SK-N-SH (cell line): Measurements from ENCODE around the gene AFF1. TPM values are rescaled to one million over a fixed set of nuclear protein-coding genes. Genes with fewer than 3 reads are reported as not detected.
A peak's percentile ranks its signal among the peaks of the same experiment; 100 is the strongest.

ENCODE experiments used
- CTCF ChIA-PET: fragments of 300-600, 350-600 bp; formaldehyde crosslinking; extraction: SDS; loops from one replicate; lab custom pipeline; 2021; lab: Yijun Ruan, JAX
- POLR2A ChIA-PET: fragments of 350-600 bp; sonication (Branson Sonifier 250); formaldehyde crosslinking; extraction: SDS; loops from one replicate; lab custom pipeline; 2020; ENCODE audit warnings: antibody characterized with exemption, inconsistent platforms; lab: Yijun Ruan, JAX
- DNase-seq: peaks from one replicate; pipeline ENCODE4 v3.0.0; 2012
- H2AFZ ChIP-seq: fragments of 200-600 bp; sonication (generic); 2 replicates; pipeline ENCODE4 v1.8.1; 2016; ENCODE audit warnings: antibody characterized with exemption, mild to moderate bottlenecking, low read depth
- H3F3A ChIP-seq: fragments of 200-600 bp; sonication (generic); replicated peaks from 2 replicates; pipeline ENCODE3; 2016; ENCODE audit warnings: antibody characterized with exemption, mild to moderate bottlenecking; ENCODE audit not compliant: insufficient read depth
- H3K27ac ChIP-seq, 2 experiments: fragments of 200-500 bp in 1 of 2; fragments of 200-600 bp in 1 of 2; sonication (Bioruptor generic) in 1 of 2; sonication (generic), shearing (Covaris generic) in 1 of 2; 2 replicates each; pipeline versions ENCODE4 v1.5.1 to v1.6.1; 2014 to 2016; ENCODE audit warnings: low read depth in 2 of 2, inconsistent platforms in 1 of 2, low read length in 1 of 2, mild to moderate bottlenecking in 1 of 2, mixed read lengths in 1 of 2
- H3K27me3 ChIP-seq: fragments of 200-600 bp; sonication (generic), shearing (Covaris generic); 2 replicates; pipeline ENCODE4 v1.6.1; 2016; ENCODE audit warnings: mixed run types; ENCODE audit not compliant: insufficient read depth
- H3K36me3 ChIP-seq, 2 experiments: fragments of 200-500 bp in 1 of 2; fragments of 200-600 bp in 1 of 2; sonication (Bioruptor generic) in 1 of 2; sonication (generic) in 1 of 2; replicated peaks in 1 of 2; 2 replicates each; pipeline versions ENCODE3 to v1.5.1; 2014 to 2016; ENCODE audit warnings: low read length in 1 of 2, mild to moderate bottlenecking in 1 of 2; ENCODE audit not compliant: insufficient read depth in 2 of 2, control insufficient read depth in 1 of 2
- H3K4me1 ChIP-seq, 2 experiments: fragments of 200-500 bp in 1 of 2; fragments of 200-600 bp in 1 of 2; sonication (Bioruptor generic) in 1 of 2; sonication (generic), shearing (Covaris generic) in 1 of 2; 2 replicates each; pipeline versions ENCODE4 v1.5.1 to v1.6.1; 2014 to 2016; ENCODE audit warnings: low read depth in 1 of 2, low read length in 1 of 2, mixed run types in 1 of 2; ENCODE audit not compliant: insufficient read depth in 2 of 2, control insufficient read depth in 1 of 2
- H3K4me2 ChIP-seq: fragments of 200-600 bp; sonication (generic), shearing (Covaris generic); 2 replicates; pipeline ENCODE4 v1.6.1; 2017; ENCODE audit warnings: mixed run types
- H3K4me3 ChIP-seq, 2 experiments: fragments of 200-500 bp in 1 of 2; fragments of 200-600 bp in 1 of 2; sonication (Bioruptor generic) in 1 of 2; sonication (generic), shearing (Covaris generic) in 1 of 2; 2 replicates each; pipeline versions ENCODE4 v1.5.1 to v1.8.1; 2014 to 2016; ENCODE audit warnings: low read depth in 2 of 2, inconsistent platforms in 1 of 2, low read length in 1 of 2, mild to moderate bottlenecking in 1 of 2, mixed read lengths in 1 of 2, moderate library complexity in 1 of 2
- H3K79me2 ChIP-seq: fragments of 200-600 bp; sonication (generic); 2 replicates; pipeline ENCODE4 v1.8.1; 2017; ENCODE audit warnings: mild to moderate bottlenecking; ENCODE audit not compliant: insufficient read depth
- H3K9ac ChIP-seq: fragments of 200-600 bp; sonication (generic); 2 replicates; pipeline ENCODE4 v1.6.1; 2017; ENCODE audit warnings: mixed run types
- H3K9me2 ChIP-seq: fragments of 200-600 bp; sonication (generic); 2 replicates; pipeline ENCODE4 v1.6.1; 2017; ENCODE audit warnings: mixed run types
- H3K9me3 ChIP-seq: fragments of 200-600 bp; sonication (generic); 2 replicates; pipeline ENCODE4 v1.6.1; 2017; ENCODE audit warnings: mixed run types, mild to moderate bottlenecking, moderate library complexity
- H4K20me1 ChIP-seq: fragments of 200-600 bp; sonication (generic); 2 replicates; pipeline ENCODE4 v1.6.1; 2017; ENCODE audit warnings: mild to moderate bottlenecking, mixed run types; ENCODE audit not compliant: insufficient read depth
- ELF1 ChIP-seq: IDR thresholded peaks from 2 replicates; pipeline ENCODE4 v1.4.0; 2012
- EP300 ChIP-seq, 2 experiments: IDR thresholded peaks; 2 replicates each; pipeline versions ENCODE4 v1.4.0 to v1.6.1; 2012; ENCODE audit warnings: borderline replicate concordance in 1 of 2, low read depth in 1 of 2, low read length in 1 of 2
- EZH2phosphoT487 ChIP-seq: fragments of 200-600 bp; sonication (generic); IDR thresholded peaks from 2 replicates; pipeline ENCODE4 v1.6.1; 2017; ENCODE audit warnings: low read depth, mixed run types, mild to moderate bottlenecking, antibody characterized with exemption, moderate library complexity, borderline replicate concordance
- FOSL2 ChIP-seq: IDR thresholded peaks from 2 replicates; pipeline ENCODE4 v1.4.0; 2012; ENCODE audit warnings: low read depth, mild to moderate bottlenecking, moderate library complexity, borderline replicate concordance
- FOXM1 ChIP-seq: IDR thresholded peaks from 2 replicates; pipeline ENCODE4 v1.4.0; 2012; ENCODE audit warnings: low read depth, mild to moderate bottlenecking
- GATA2 ChIP-seq: sonication (generic); formaldehyde crosslinking; IDR thresholded peaks from 2 replicates; pipeline ENCODE4 v1.5.0; 2020; ENCODE audit warnings: mild to moderate bottlenecking, missing genetic modification reagents
- JUND ChIP-seq: IDR thresholded peaks from 2 replicates; pipeline ENCODE4 v1.4.0; 2012
- MXI1 ChIP-seq: IDR thresholded peaks from 2 replicates; pipeline ENCODE4 v1.6.1; 2012; ENCODE audit warnings: mild to moderate bottlenecking, low read depth, low read length, improper control_type of control experiment
- NFIC ChIP-seq: IDR thresholded peaks from 2 replicates; pipeline ENCODE4 v1.4.0; 2012; ENCODE audit warnings: borderline replicate concordance
- NRF1 ChIP-seq: IDR thresholded peaks from 2 replicates; pipeline ENCODE4 v1.6.1; 2012; ENCODE audit warnings: low read depth, mild to moderate bottlenecking, low read length
- POLR2AphosphoS5 ChIP-seq: IDR thresholded peaks from 2 replicates; pipeline ENCODE4 v1.6.1; 2012; ENCODE audit warnings: low read depth, low read length
- RXRA ChIP-seq: IDR thresholded peaks from 2 replicates; pipeline ENCODE4 v1.4.0; 2012; ENCODE audit warnings: low read depth, mild to moderate bottlenecking, borderline replicate concordance
- SIN3A ChIP-seq: IDR thresholded peaks from 2 replicates; pipeline ENCODE4 v1.6.1; 2012; ENCODE audit warnings: low read depth, mild to moderate bottlenecking, low read length, moderate library complexity, borderline replicate concordance
- TAF1 ChIP-seq: IDR thresholded peaks from 2 replicates; pipeline ENCODE4 v1.6.1; 2012; ENCODE audit warnings: low read depth, mild to moderate bottlenecking, low read length, moderate library complexity, borderline replicate concordance
- TCF12 ChIP-seq: IDR thresholded peaks from 2 replicates; pipeline ENCODE4 v1.4.0; 2012
- TEAD4 ChIP-seq: IDR thresholded peaks from 2 replicates; pipeline ENCODE4 v1.4.0; 2012; ENCODE audit warnings: mild to moderate bottlenecking, borderline replicate concordance; ENCODE audit not compliant: insufficient read depth
- WGBS: methylation state at CpG from one replicate; pipeline ENCODE4 v1.1.6; 2017; ENCODE audit warnings: low lambda C conversion rate; 5-methylcytosine and 5-hydroxymethylcytosine counted together
- polyA plus RNA-seq, 3 experiments: library from polyadenylated mRNA; depleted of rRNA; stranded (reverse); fragments of >200 nt; gene quantifications; 2 replicates each; pipeline ENCODE4 v1.2.3, GENCODE V29; 2012
- TF ChIP-seq, protein P1 (sequence below): IDR thresholded peaks from 2 replicates; pipeline ENCODE4; 2012
- TF ChIP-seq, protein P2 (sequence below): IDR thresholded peaks from 2 replicates; pipeline ENCODE4 v1.4.0; 2012; ENCODE audit warnings: low read depth, borderline replicate concordance
- TF ChIP-seq, protein P3 (sequence below): fragments of 200-600 bp; sonication (generic); IDR thresholded peaks from 2 replicates; pipeline ENCODE4 v1.6.1; 2017; ENCODE audit warnings: antibody characterized with exemption, mild to moderate bottlenecking, moderate library complexity
- TF ChIP-seq, protein P4 (sequence below): IDR thresholded peaks from 2 replicates; pipeline ENCODE4 v1.4.0; 2012; ENCODE audit warnings: low read depth

The AFF1 gene
- polyA plus RNA-seq, 1 of the 3 experiments (the other 2 are of a cell fraction), result 2.7 TPM

DNA sequence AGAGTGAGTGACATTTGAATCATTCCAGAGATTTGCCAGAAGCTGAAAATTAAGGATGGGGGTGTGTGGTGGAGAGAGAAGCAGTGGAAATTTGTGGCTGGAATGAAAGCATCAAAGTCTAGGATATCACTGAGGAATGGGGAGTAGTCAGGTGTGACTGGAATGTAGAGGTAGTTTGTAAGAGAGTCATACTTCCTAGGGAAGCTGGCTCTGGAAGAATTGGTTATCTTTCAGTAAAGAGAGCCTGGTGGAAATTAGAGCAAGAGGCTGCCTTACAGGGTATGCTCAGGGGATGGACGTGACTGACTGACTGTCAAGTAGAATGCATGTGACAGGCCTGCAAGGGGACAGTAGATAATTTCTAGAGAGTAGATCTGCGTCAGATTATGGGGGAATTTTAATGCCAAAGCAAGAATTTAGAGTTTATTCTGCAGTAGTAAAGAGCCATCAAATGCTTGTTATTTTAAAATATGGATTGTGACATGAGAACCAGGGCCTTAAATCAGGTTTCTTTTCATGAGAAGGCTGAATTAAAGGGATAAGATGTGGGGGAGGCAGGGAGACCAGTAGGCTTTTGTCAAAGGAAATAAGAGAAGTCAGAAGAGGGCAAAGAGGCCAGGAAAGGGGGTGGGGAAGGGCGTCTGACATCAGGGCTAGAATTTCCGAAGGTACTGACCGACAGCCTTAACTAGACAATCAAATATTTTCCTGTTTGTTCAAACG, 109.9 kb downstream of the AFF1 start:
- Histone ChIP-seq H3K9me3 (no peaks in the 10 kb centered on the region), H4K20me1 (no peaks in the 10 kb centered on the region)
- TF ChIP-seq SIN3A, result no peak
- no peak for TF ChIP-seq TCF12
- TF ChIP-seq FOSL2, result no peak
- TF ChIP-seq TEAD4, result no peak
- TF ChIP-seq ELF1, result no peak
- 0 out of 4 replicates have a peak, but pooled peaks of 1 of the 2 experiments have one; percentile 4 for TF ChIP-seq EP300 (IDR thresholded peaks at IDR 0.05; ENCODE audit: borderline replicate concordance in 1 of 2, low read depth in 1 of 2, low read length in 1 of 2)
- no peak for TF ChIP-seq EZH2phosphoT487
- TF ChIP-seq TAF1, result no peak
- peak; percentile 50; the same call in 1 of the 2 replicates for TF ChIP-seq MXI1
- TF ChIP-seq GATA2 (CRISPR knock-in tag), result peak; percentile 50
- TF ChIP-seq, protein P1, sequence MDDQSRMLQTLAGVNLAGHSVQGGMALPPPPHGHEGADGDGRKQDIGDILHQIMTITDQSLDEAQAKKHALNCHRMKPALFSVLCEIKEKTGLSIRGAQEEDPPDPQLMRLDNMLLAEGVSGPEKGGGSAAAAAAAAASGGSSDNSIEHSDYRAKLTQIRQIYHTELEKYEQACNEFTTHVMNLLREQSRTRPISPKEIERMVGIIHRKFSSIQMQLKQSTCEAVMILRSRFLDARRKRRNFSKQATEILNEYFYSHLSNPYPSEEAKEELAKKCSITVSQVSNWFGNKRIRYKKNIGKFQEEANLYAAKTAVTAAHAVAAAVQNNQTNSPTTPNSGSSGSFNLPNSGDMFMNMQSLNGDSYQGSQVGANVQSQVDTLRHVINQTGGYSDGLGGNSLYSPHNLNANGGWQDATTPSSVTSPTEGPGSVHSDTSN, result no peak
- TF ChIP-seq, all 33 proteins: peak for 3
- Histone ChIP-seq H3K36me3 (peaks cover 6 to 12% of the 10 kb centered on the region in 2 experiments), H2AFZ (no peak overlapping the region), H3K4me3 (no peak overlapping the region), H3K27ac (peak overlapping the region in 1 of 2 experiments; percentile 28; a peak in 1 of 4 replicates), H3F3A (no peaks in the 10 kb centered on the region), H3K4me2 (no peak overlapping the region), H3K27me3 (no peaks in the 10 kb centered on the region), H3K9me2 (no peaks in the 10 kb centered on the region), H3K79me2 (peaks cover 28% of the 10 kb centered on the region), H3K9ac (no peak overlapping the region), H3K4me1 (peaks cover 0 to 14% of the 10 kb centered on the region in 2 experiments; a peak in 2 of 4 replicates)
- WGBS, result 79% methylated on average over 6 of the region's 6 CpGs
- ChIA-PET POLR2A (no interaction called here), CTCF (interaction anchor here (0.7 to 1.2 kb wide), 3 partner anchors 14 to 122 kb away, joined by 3 read pairs; no protein-coding TSS in a partner anchor)
- DNase-seq, result peak; percentile 43

DNA sequence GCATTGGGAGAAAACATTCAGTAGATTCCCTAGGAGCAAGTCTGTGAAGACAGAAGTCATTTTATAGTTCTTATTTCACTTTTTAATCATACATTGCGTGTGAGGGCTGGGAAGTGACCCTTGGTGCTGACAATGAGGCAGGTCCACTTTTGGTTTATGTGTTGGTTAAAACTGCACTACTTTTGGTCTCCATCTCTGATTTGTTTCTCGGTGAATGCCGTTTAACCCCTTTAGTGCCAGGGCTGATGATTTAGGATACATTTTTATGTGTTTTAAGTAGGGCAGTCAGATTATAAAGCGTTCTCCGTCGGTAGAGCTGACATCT, 110.4 kb downstream of the AFF1 start:
- no peak overlapping the region for H3K27ac ChIP-seq
- TF ChIP-seq, protein P1, result no peak
- TF ChIP-seq NFIC, result no peak
- no peak for TF ChIP-seq FOXM1
- TF ChIP-seq JUND, result no peak
- TF ChIP-seq NRF1, result no peak
- TF ChIP-seq, protein P2, sequence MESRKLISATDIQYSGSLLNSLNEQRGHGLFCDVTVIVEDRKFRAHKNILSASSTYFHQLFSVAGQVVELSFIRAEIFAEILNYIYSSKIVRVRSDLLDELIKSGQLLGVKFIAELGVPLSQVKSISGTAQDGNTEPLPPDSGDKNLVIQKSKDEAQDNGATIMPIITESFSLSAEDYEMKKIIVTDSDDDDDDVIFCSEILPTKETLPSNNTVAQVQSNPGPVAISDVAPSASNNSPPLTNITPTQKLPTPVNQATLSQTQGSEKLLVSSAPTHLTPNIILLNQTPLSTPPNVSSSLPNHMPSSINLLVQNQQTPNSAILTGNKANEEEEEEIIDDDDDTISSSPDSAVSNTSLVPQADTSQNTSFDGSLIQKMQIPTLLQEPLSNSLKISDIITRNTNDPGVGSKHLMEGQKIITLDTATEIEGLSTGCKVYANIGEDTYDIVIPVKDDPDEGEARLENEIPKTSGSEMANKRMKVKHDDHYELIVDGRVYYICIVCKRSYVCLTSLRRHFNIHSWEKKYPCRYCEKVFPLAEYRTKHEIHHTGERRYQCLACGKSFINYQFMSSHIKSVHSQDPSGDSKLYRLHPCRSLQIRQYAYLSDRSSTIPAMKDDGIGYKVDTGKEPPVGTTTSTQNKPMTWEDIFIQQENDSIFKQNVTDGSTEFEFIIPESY, result no peak
- TF ChIP-seq, protein P3, sequence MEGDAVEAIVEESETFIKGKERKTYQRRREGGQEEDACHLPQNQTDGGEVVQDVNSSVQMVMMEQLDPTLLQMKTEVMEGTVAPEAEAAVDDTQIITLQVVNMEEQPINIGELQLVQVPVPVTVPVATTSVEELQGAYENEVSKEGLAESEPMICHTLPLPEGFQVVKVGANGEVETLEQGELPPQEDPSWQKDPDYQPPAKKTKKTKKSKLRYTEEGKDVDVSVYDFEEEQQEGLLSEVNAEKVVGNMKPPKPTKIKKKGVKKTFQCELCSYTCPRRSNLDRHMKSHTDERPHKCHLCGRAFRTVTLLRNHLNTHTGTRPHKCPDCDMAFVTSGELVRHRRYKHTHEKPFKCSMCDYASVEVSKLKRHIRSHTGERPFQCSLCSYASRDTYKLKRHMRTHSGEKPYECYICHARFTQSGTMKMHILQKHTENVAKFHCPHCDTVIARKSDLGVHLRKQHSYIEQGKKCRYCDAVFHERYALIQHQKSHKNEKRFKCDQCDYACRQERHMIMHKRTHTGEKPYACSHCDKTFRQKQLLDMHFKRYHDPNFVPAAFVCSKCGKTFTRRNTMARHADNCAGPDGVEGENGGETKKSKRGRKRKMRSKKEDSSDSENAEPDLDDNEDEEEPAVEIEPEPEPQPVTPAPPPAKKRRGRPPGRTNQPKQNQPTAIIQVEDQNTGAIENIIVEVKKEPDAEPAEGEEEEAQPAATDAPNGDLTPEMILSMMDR, result no peak
- TF ChIP-seq, protein P4, sequence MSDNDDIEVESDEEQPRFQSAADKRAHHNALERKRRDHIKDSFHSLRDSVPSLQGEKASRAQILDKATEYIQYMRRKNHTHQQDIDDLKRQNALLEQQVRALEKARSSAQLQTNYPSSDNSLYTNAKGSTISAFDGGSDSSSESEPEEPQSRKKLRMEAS, result no peak
- TF ChIP-seq RXRA, result no peak
- no peak for TF ChIP-seq POLR2AphosphoS5
- no peak for TF ChIP-seq ELF1
- peaks cover 23% of the 10 kb centered on the region for H3K79me2 ChIP-seq
- H3K27me3 ChIP-seq, result no peaks in the 10 kb centered on the region
- no peak for DNase-seq
- ChIA-PET POLR2A (no interaction called here), CTCF (interaction anchor here (1.0 kb wide), 1 partner anchor 13 kb away, joined by 3 read pairs; no protein-coding TSS in a partner anchor)
- no peaks in the 10 kb centered on the region for H4K20me1 ChIP-seq
- peaks cover 6 to 12% of the 10 kb centered on the region in 2 experiments for H3K36me3 ChIP-seq
- H3K9me2 ChIP-seq, result no peaks in the 10 kb centered on the region
- H3K4me3 ChIP-seq, result no peak overlapping the region
- no peak overlapping the region for H2AFZ ChIP-seq
- no peak overlapping the region for H3K4me2 ChIP-seq
- no peak overlapping the region for H3K9ac ChIP-seq
- H3K9me3 ChIP-seq, result no peaks in the 10 kb centered on the region
- peaks cover 0 to 14% of the 10 kb centered on the region in 2 experiments; a peak in 2 of 4 replicates for H3K4me1 ChIP-seq
- no peaks in the 10 kb centered on the region for H3F3A ChIP-seq
- 77% methylated on average over 6 of the region's 6 CpGs for WGBS
